PC-3 (cell line): ENCODE data around the gene LRRC37A3. TPM values are rescaled to one million over a fixed set of nuclear protein-coding genes. Genes with fewer than 3 reads are reported as not detected.
"Not testable (repeated sequence)": the region's sequence is repeated elsewhere in the genome, so short reads cannot be mapped to it uniquely, and the experiment has no call there.

Source experiments
- ATAC-seq: fragments of 200-7000 bp; cut with Tn5 transposase; 2 replicates; pipeline ENCODE4 v1.9.1; 2020; ENCODE audit warnings: mild to moderate bottlenecking, moderate library complexity
- BruUV-seq: library from RNA; stranded (reverse); fragments of 400-500 nt; replicated peaks from 2 replicates; lab custom pipeline; 2021; lab: Mats Ljungman, UMichigan
- CTCF ChIA-PET: fragments of 300-600 bp; sonication (Branson Sonifier 250); formaldehyde crosslinking; loops from one replicate; lab custom pipeline; 2022; ENCODE audit warnings: antibody characterized with exemption; lab: Charles Lee
- POLR2A ChIA-PET: fragments of 300-600 bp; sonication (Branson Sonifier 250); formaldehyde crosslinking; loops from one replicate; lab custom pipeline; 2022; ENCODE audit warnings: antibody characterized with exemption; ENCODE audit not compliant: unreplicated experiment; lab: Charles Lee
- DNase-seq: peaks from one replicate; pipeline ENCODE4 v3.0.0-alpha.2; 2015
- H2AFZ ChIP-seq: fragments of 300-600 bp; sonication (generic); 2 replicates; pipeline ENCODE4 v1.6.0; 2016; ENCODE audit warnings: antibody characterized with exemption, low read length
- H3F3A ChIP-seq: fragments of 300-600 bp; sonication (generic); one replicate; pipeline ENCODE4 v1.6.0; 2017; ENCODE audit warnings: antibody characterized with exemption, low read length, control low read depth, mild to moderate bottlenecking; ENCODE audit not compliant: unreplicated experiment
- H3K27ac ChIP-seq: fragments of 300-600 bp; sonication (generic); 2 replicates; pipeline ENCODE4 v1.5.1; 2016; ENCODE audit warnings: mild to moderate bottlenecking, low read length
- H3K27me3 ChIP-seq: fragments of 300-600 bp; sonication (generic); 2 replicates; pipeline ENCODE4 v1.6.1; 2016; ENCODE audit warnings: low read length, mixed read lengths
- H3K36me3 ChIP-seq: fragments of 300-600 bp; sonication (generic); 2 replicates; pipeline ENCODE4 v1.6.1; 2016; ENCODE audit warnings: low read depth, mixed run types, low read length, mixed read lengths
- H3K4me1 ChIP-seq: fragments of 300-600 bp; sonication (generic); 2 replicates; pipeline ENCODE4 v1.5.1; 2016; ENCODE audit warnings: low read length; ENCODE audit not compliant: insufficient read depth
- H3K4me2 ChIP-seq: fragments of 300-600 bp; sonication (generic); 2 replicates; pipeline ENCODE4 v1.6.0; 2016; ENCODE audit warnings: low read length
- H3K4me3 ChIP-seq: fragments of 300-600 bp; sonication (generic); 2 replicates; pipeline ENCODE4 v1.5.1; 2016; ENCODE audit warnings: mild to moderate bottlenecking, low read length, mixed read lengths
- H3K79me2 ChIP-seq: fragments of 300-600 bp; sonication (generic); 2 replicates; pipeline ENCODE4 v1.6.1; 2017; ENCODE audit warnings: low read length, mixed read lengths
- H3K9ac ChIP-seq: fragments of 300-600 bp; sonication (generic); 2 replicates; pipeline ENCODE4 v1.6.0; 2016; ENCODE audit warnings: mild to moderate bottlenecking, low read length
- H3K9me2 ChIP-seq: fragments of 300-600 bp; sonication (generic); replicated peaks from 2 replicates; pipeline ENCODE4 v1.6.1; 2016; ENCODE audit warnings: mixed run types, low read length, mixed read lengths
- H3K9me3 ChIP-seq: fragments of 300-600 bp; sonication (generic); 2 replicates; pipeline ENCODE4 v1.6.1; 2016; ENCODE audit warnings: low read length, mixed read lengths
- H4K20me1 ChIP-seq: fragments of 300-600 bp; sonication (generic); 2 replicates; pipeline ENCODE4 v1.6.1; 2016; ENCODE audit warnings: low read length, mixed read lengths
- intact Hi-C: fragments of 100-400 bp; cut with micrococcal nuclease; formaldehyde crosslinking; loops from 2 replicates; pipeline ENCODE4 v1.9.0; 2023
- total RNA-seq: library from RNA; depleted of rRNA; stranded (reverse); fragments of >200 nt; gene quantifications from 2 replicates; pipeline ENCODE4 v1.2.3, GENCODE V29; 2014; rRNA removed

LRRC37A3 gene
- total RNA-seq, 1 experiment from 2014 or later: 7.1 TPM

- H4K20me1 ChIP-seq, H3K9me2 ChIP-seq, BruUV-seq, intact Hi-C loops, H3K27me3 ChIP-seq, DNase-seq, H3K4me3 ChIP-seq, H3K4me2 ChIP-seq, H3K9ac ChIP-seq, CTCF ChIA-PET, H2AFZ ChIP-seq, H3F3A ChIP-seq, H3K27ac ChIP-seq, H3K79me2 ChIP-seq, ATAC-seq, POLR2A ChIA-PET, H3K9me3 ChIP-seq, H3K36me3 ChIP-seq: not testable (repeated sequence)
- H3K4me1 ChIP-seq: peaks cover 18% of the 10 kb centered on the region
Measured at GRCh38 chr17:64818904-64819303, 100.4 kb downstream of the LRRC37A3 start.

DNA sequence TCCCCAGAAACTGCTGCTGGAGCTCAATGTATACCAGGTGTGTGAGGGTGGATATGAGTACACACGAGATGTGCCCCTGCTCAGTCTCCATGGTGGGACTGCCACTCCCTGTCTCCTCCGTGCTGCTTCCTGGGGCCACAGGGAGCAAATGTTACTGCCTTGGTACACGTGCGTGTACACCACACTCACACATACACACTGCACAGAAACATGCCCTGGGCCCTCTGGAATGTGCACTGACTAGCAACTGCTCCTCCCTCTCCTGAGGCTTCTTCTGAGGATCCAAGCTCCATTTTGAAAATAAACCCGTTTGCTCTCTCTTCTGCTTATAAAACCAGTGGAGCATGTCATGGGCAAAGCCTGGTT is 103.5 kb downstream of the LRRC37A3 start:
- H3K4me3 ChIP-seq, H3F3A ChIP-seq, H3K9me2 ChIP-seq, BruUV-seq, POLR2A ChIA-PET, H3K27me3 ChIP-seq, DNase-seq, CTCF ChIA-PET, H3K79me2 ChIP-seq, H4K20me1 ChIP-seq, intact Hi-C loops, H3K9me3 ChIP-seq, H2AFZ ChIP-seq: not testable (repeated sequence)
- peak overlapping the region; percentile 57 for H3K4me2 ChIP-seq
- H3K4me1 ChIP-seq: peaks cover 18% of the 10 kb centered on the region
- ATAC-seq: peak; percentile 39
- peaks cover 14% of the 10 kb centered on the region; the same call in 1 of the 2 replicates for H3K36me3 ChIP-seq
- peak overlapping the region; percentile 89 for H3K27ac ChIP-seq
- peak overlapping the region; percentile 58 for H3K9ac ChIP-seq

GRCh38 chr17:64814993-64815832 is 104.1 kb downstream of the LRRC37A3 start:
- Histone ChIP-seq H3K9ac (peak overlapping the region; percentile 58), H3K4me1 (peaks cover 18% of the 10 kb centered on the region), H3K36me3 (peaks cover 14% of the 10 kb centered on the region; the same call in 1 of the 2 replicates), H3K27ac (peak overlapping the region; percentile 89), H3K4me2 (peak overlapping the region; percentile 57)
- intact Hi-C loops, H3K4me3 ChIP-seq, H2AFZ ChIP-seq, H3F3A ChIP-seq, H4K20me1 ChIP-seq, CTCF ChIA-PET, H3K27me3 ChIP-seq, POLR2A ChIA-PET, H3K9me3 ChIP-seq, H3K9me2 ChIP-seq, H3K79me2 ChIP-seq: not testable (repeated sequence)
- TSS peak; percentile 94 for BruUV-seq
- ATAC-seq (peak; percentile 78), DNase-seq (peak; percentile 89)

- H3K9me2 ChIP-seq, POLR2A ChIA-PET, CTCF ChIA-PET, intact Hi-C loops, H3K79me2 ChIP-seq, H3K9me3 ChIP-seq, H3K36me3 ChIP-seq, H3K27me3 ChIP-seq, H3F3A ChIP-seq, H3K4me3 ChIP-seq, H2AFZ ChIP-seq, H4K20me1 ChIP-seq: not testable (repeated sequence)
- DNase-seq: peak; percentile 97
- BruUV-seq: TSS peak; percentile 49
- peak; percentile 98 for ATAC-seq
- Histone ChIP-seq H3K4me2 (peak overlapping the region; percentile 60; the same call in 1 of the 2 replicates), H3K27ac (peak overlapping the region; percentile 85), H3K4me1 (peaks cover 22% of the 10 kb centered on the region), H3K9ac (peak overlapping the region; percentile 20; the same call in 1 of the 2 replicates)
Measured at GRCh38 chr17:64808178-64808977, 110.9 kb downstream of the LRRC37A3 start.

Other genes with a start within 250 kb of the LRRC37A3 start
- gene GNA13, start 137.3 kb upstream of the LRRC37A3 start, total RNA-seq: 33.9 and 38.0 TPM in 2 replicates
- gene RGS9, start 217.9 kb upstream of the LRRC37A3 start, total RNA-seq: 2.7 and 3.4 TPM in 2 replicates